SK-N-SH (cell line): ENCODE data around the gene CD180. TPM values are rescaled to one million over a fixed set of nuclear protein-coding genes. Genes with fewer than 3 reads are reported as not detected.

Experiments
- CTCF ChIA-PET: fragments of 300-600, 350-600 bp; formaldehyde crosslinking; extraction: SDS; loops from one replicate; lab custom pipeline; 2021; lab: Yijun Ruan, JAX
- POLR2A ChIA-PET: fragments of 350-600 bp; sonication (Branson Sonifier 250); formaldehyde crosslinking; extraction: SDS; loops from one replicate; lab custom pipeline; 2020; ENCODE audit warnings: antibody characterized with exemption, inconsistent platforms; lab: Yijun Ruan, JAX
- DNase-seq: peaks from one replicate; pipeline ENCODE4 v3.0.0; 2012
- H2AFZ ChIP-seq: fragments of 200-600 bp; sonication (generic); 2 replicates; pipeline ENCODE4 v1.8.1; 2016; ENCODE audit warnings: antibody characterized with exemption, mild to moderate bottlenecking, low read depth
- H3F3A ChIP-seq: fragments of 200-600 bp; sonication (generic); replicated peaks from 2 replicates; pipeline ENCODE3; 2016; ENCODE audit warnings: antibody characterized with exemption, mild to moderate bottlenecking; ENCODE audit not compliant: insufficient read depth
- H3K27ac ChIP-seq, 2 experiments: fragments of 200-500 bp in 1 of 2; fragments of 200-600 bp in 1 of 2; sonication (Bioruptor generic) in 1 of 2; sonication (generic), shearing (Covaris generic) in 1 of 2; 2 replicates each; pipeline versions ENCODE4 v1.5.1 to v1.6.1; 2014 to 2016; ENCODE audit warnings: low read depth in 2 of 2, inconsistent platforms in 1 of 2, low read length in 1 of 2, mild to moderate bottlenecking in 1 of 2, mixed read lengths in 1 of 2
- H3K27me3 ChIP-seq: fragments of 200-600 bp; sonication (generic), shearing (Covaris generic); 2 replicates; pipeline ENCODE4 v1.6.1; 2016; ENCODE audit warnings: mixed run types; ENCODE audit not compliant: insufficient read depth
- H3K36me3 ChIP-seq, 2 experiments: fragments of 200-500 bp in 1 of 2; fragments of 200-600 bp in 1 of 2; sonication (Bioruptor generic) in 1 of 2; sonication (generic) in 1 of 2; replicated peaks in 1 of 2; 2 replicates each; pipeline versions ENCODE3 to v1.5.1; 2014 to 2016; ENCODE audit warnings: low read length in 1 of 2, mild to moderate bottlenecking in 1 of 2; ENCODE audit not compliant: insufficient read depth in 2 of 2, control insufficient read depth in 1 of 2
- H3K4me1 ChIP-seq, 2 experiments: fragments of 200-500 bp in 1 of 2; fragments of 200-600 bp in 1 of 2; sonication (Bioruptor generic) in 1 of 2; sonication (generic), shearing (Covaris generic) in 1 of 2; 2 replicates each; pipeline versions ENCODE4 v1.5.1 to v1.6.1; 2014 to 2016; ENCODE audit warnings: low read depth in 1 of 2, low read length in 1 of 2, mixed run types in 1 of 2; ENCODE audit not compliant: insufficient read depth in 2 of 2, control insufficient read depth in 1 of 2
- H3K4me2 ChIP-seq: fragments of 200-600 bp; sonication (generic), shearing (Covaris generic); 2 replicates; pipeline ENCODE4 v1.6.1; 2017; ENCODE audit warnings: mixed run types
- H3K4me3 ChIP-seq, 2 experiments: fragments of 200-500 bp in 1 of 2; fragments of 200-600 bp in 1 of 2; sonication (Bioruptor generic) in 1 of 2; sonication (generic), shearing (Covaris generic) in 1 of 2; 2 replicates each; pipeline versions ENCODE4 v1.5.1 to v1.8.1; 2014 to 2016; ENCODE audit warnings: low read depth in 2 of 2, inconsistent platforms in 1 of 2, low read length in 1 of 2, mild to moderate bottlenecking in 1 of 2, mixed read lengths in 1 of 2, moderate library complexity in 1 of 2
- H3K79me2 ChIP-seq: fragments of 200-600 bp; sonication (generic); 2 replicates; pipeline ENCODE4 v1.8.1; 2017; ENCODE audit warnings: mild to moderate bottlenecking; ENCODE audit not compliant: insufficient read depth
- H3K9ac ChIP-seq: fragments of 200-600 bp; sonication (generic); 2 replicates; pipeline ENCODE4 v1.6.1; 2017; ENCODE audit warnings: mixed run types
- H3K9me2 ChIP-seq: fragments of 200-600 bp; sonication (generic); 2 replicates; pipeline ENCODE4 v1.6.1; 2017; ENCODE audit warnings: mixed run types
- H3K9me3 ChIP-seq: fragments of 200-600 bp; sonication (generic); 2 replicates; pipeline ENCODE4 v1.6.1; 2017; ENCODE audit warnings: mixed run types, mild to moderate bottlenecking, moderate library complexity
- H4K20me1 ChIP-seq: fragments of 200-600 bp; sonication (generic); 2 replicates; pipeline ENCODE4 v1.6.1; 2017; ENCODE audit warnings: mild to moderate bottlenecking, mixed run types; ENCODE audit not compliant: insufficient read depth
- FOSL2 ChIP-seq: IDR thresholded peaks from 2 replicates; pipeline ENCODE4 v1.4.0; 2012; ENCODE audit warnings: low read depth, mild to moderate bottlenecking, moderate library complexity, borderline replicate concordance
- GABPA ChIP-seq: IDR thresholded peaks from 2 replicates; pipeline ENCODE4 v1.4.0; 2012; ENCODE audit warnings: low read depth, mild to moderate bottlenecking
- JUND ChIP-seq: IDR thresholded peaks from 2 replicates; pipeline ENCODE4 v1.4.0; 2012
- MEF2A ChIP-seq: IDR thresholded peaks from 2 replicates; pipeline ENCODE4 v1.4.0; 2012; ENCODE audit warnings: low read depth, borderline replicate concordance
- NRF1 ChIP-seq: IDR thresholded peaks from 2 replicates; pipeline ENCODE4 v1.6.1; 2012; ENCODE audit warnings: low read depth, mild to moderate bottlenecking, low read length
- POLR2AphosphoS5 ChIP-seq: IDR thresholded peaks from 2 replicates; pipeline ENCODE4 v1.6.1; 2012; ENCODE audit warnings: low read depth, low read length
- RFX5 ChIP-seq: IDR thresholded peaks from 2 replicates; pipeline ENCODE4 v1.6.1; 2012; ENCODE audit warnings: mild to moderate bottlenecking, improper control_type of control experiment, low read length
- SIN3A ChIP-seq: IDR thresholded peaks from 2 replicates; pipeline ENCODE4 v1.6.1; 2012; ENCODE audit warnings: low read depth, mild to moderate bottlenecking, low read length, moderate library complexity, borderline replicate concordance
- WGBS: methylation state at CpG from one replicate; pipeline ENCODE4 v1.1.6; 2017; ENCODE audit warnings: low lambda C conversion rate; 5-methylcytosine and 5-hydroxymethylcytosine counted together
- polyA plus RNA-seq, 3 experiments: library from polyadenylated mRNA; depleted of rRNA; stranded (reverse); fragments of >200 nt; gene quantifications; 2 replicates each; pipeline ENCODE4 v1.2.3, GENCODE V29; 2012
- TF ChIP-seq, protein P1 (sequence below): IDR thresholded peaks from 2 replicates; pipeline ENCODE4 v1.4.0; 2012; ENCODE audit warnings: low read depth
- TF ChIP-seq, protein P2 (sequence below): IDR thresholded peaks from 2 replicates; pipeline ENCODE4 v1.4.0; 2012; ENCODE audit warnings: low read depth, borderline replicate concordance

The CD180 gene
- polyA plus RNA-seq, 1 of the 3 experiments (the other 2 are of a cell fraction), result 0.02 TPM

- Histone ChIP-seq H2AFZ (no peak overlapping the region), H4K20me1 (no peaks in the 10 kb centered on the region), H3K36me3 (peaks cover 0 to 10% of the 10 kb centered on the region in 2 experiments), H3K4me3 (no peak overlapping the region), H3K9me2 (no peaks in the 10 kb centered on the region), H3K27me3 (no peaks in the 10 kb centered on the region), H3K27ac (no peak overlapping the region), H3K9ac (no peak overlapping the region), H3F3A (no peaks in the 10 kb centered on the region), H3K9me3 (no peaks in the 10 kb centered on the region), H3K79me2 (no peaks in the 10 kb centered on the region), H3K4me2 (no peak overlapping the region), H3K4me1 (no peaks in the 10 kb centered on the region)
- ChIA-PET CTCF (interaction anchor here (0.9 to 1.4 kb wide), 5 partner anchors 11 to 142 kb away, joined by 3 to 5 read pairs (median 4); no protein-coding TSS in a partner anchor), POLR2A (interaction anchor here (1.1 kb wide), 1 partner anchor 9 kb away, joined by 3 read pairs; no protein-coding TSS in a partner anchor)
- TF ChIP-seq FOSL2 (no peak), POLR2AphosphoS5 (no peak), SIN3A (no peak), NRF1 (no peak), RFX5 (no peak), JUND (no peak), MEF2A (no peak), GABPA (no peak)
- TF ChIP-seq, protein P1, sequence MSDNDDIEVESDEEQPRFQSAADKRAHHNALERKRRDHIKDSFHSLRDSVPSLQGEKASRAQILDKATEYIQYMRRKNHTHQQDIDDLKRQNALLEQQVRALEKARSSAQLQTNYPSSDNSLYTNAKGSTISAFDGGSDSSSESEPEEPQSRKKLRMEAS, result no peak
- TF ChIP-seq, protein P2, sequence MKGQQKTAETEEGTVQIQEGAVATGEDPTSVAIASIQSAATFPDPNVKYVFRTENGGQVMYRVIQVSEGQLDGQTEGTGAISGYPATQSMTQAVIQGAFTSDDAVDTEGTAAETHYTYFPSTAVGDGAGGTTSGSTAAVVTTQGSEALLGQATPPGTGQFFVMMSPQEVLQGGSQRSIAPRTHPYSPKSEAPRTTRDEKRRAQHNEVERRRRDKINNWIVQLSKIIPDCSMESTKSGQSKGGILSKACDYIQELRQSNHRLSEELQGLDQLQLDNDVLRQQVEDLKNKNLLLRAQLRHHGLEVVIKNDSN, result no peak
- WGBS, result 96% methylated on average over 2 of the region's 2 CpGs
- DNase-seq, result no peak
Observed at GRCh38 chr5:67129768-67130167, 66.8 kb downstream of the CD180 start.
